IMR-90 (cell line): ENCODE results near the gene CAMTA1. TPM values are rescaled to one million over a fixed set of nuclear protein-coding genes. Genes with fewer than 3 reads are reported as not detected.

Experiments
- ATAC-seq: fragments of 200-7000 bp; cut with Tn5 transposase; 2 replicates; pipeline ENCODE4 v1.9.1; 2020; ENCODE audit warnings: low read depth, mild to moderate bottlenecking, moderate library complexity
- BruUV-seq: library from RNA; stranded (reverse); fragments of 400-500 nt; replicated peaks from 2 replicates; lab custom pipeline; 2021; lab: Mats Ljungman, UMichigan
- CTCF ChIA-PET: fragments of 300-600 bp; formaldehyde crosslinking; extraction: SDS; loops from one replicate; lab custom pipeline; 2021; ENCODE audit warnings: antibody characterized with exemption; lab: Yijun Ruan, JAX
- POLR2A ChIA-PET: fragments of 300-600 bp; sonication (Branson Sonifier 250); formaldehyde crosslinking; loops from one replicate; lab custom pipeline; 2022; ENCODE audit warnings: antibody characterized with exemption; ENCODE audit not compliant: unreplicated experiment; lab: Charles Lee
- DNase-seq: peaks from one replicate; pipeline ENCODE4 v3.0.0; 2013
- H2AFZ ChIP-seq: replicated peaks from 2 replicates; pipeline ENCODE3; 2013; ENCODE audit warnings: low read length, mild to moderate bottlenecking; ENCODE audit not compliant: poor library complexity
- H2AK5ac ChIP-seq: 2 replicates; pipeline ENCODE4 v1.6.1; 2013; ENCODE audit warnings: low read depth, low read length, inconsistent platforms
- H2AK9ac ChIP-seq: replicated peaks from 2 replicates; pipeline ENCODE3; 2013; ENCODE audit warnings: mild to moderate bottlenecking, low read depth, low read length, moderate library complexity; ENCODE audit not compliant: poor library complexity
- H2BK120ac ChIP-seq: 2 replicates; pipeline ENCODE4 v1.6.1; 2013; ENCODE audit warnings: low read depth, low read length, inconsistent platforms
- H2BK15ac ChIP-seq: 3 replicates; pipeline ENCODE4 v1.6.1; 2013; ENCODE audit warnings: low read depth, low read length, inconsistent platforms
- H2BK20ac ChIP-seq: 2 replicates; pipeline ENCODE4 v1.6.1; 2013; ENCODE audit warnings: low read depth, mild to moderate bottlenecking, inconsistent platforms, low read length, moderate library complexity
- H2BK5ac ChIP-seq: 2 replicates; pipeline ENCODE4 v1.6.1; 2013; ENCODE audit warnings: mild to moderate bottlenecking, low read depth, low read length, inconsistent platforms; ENCODE audit not compliant: poor library complexity, severe bottlenecking
- H3K14ac ChIP-seq: replicated peaks from 2 replicates; pipeline ENCODE4 v1.6.1; 2013; ENCODE audit warnings: low read depth, low read length, inconsistent platforms
- H3K18ac ChIP-seq: 2 replicates; pipeline ENCODE4 v1.6.1; 2013; ENCODE audit warnings: low read depth, low read length, control low read depth
- H3K23ac ChIP-seq: 2 replicates; pipeline ENCODE4 v1.6.1; 2013; ENCODE audit warnings: low read depth, low read length, inconsistent platforms
- H3K27ac ChIP-seq: 2 replicates; pipeline ENCODE4 v1.5.1; 2013; ENCODE audit warnings: mild to moderate bottlenecking, control low read depth, low read length; ENCODE audit not compliant: insufficient read depth
- H3K27me3 ChIP-seq: 2 replicates; pipeline ENCODE4 v1.6.1; 2013; ENCODE audit warnings: low read length; ENCODE audit not compliant: control insufficient read depth, insufficient read depth
- H3K36me3 ChIP-seq: 2 replicates; pipeline ENCODE4 v1.6.1; 2013; ENCODE audit warnings: low read length, mixed read lengths; ENCODE audit not compliant: control insufficient read depth, insufficient read depth
- H3K4ac ChIP-seq: 2 replicates; pipeline ENCODE4 v1.6.1; 2013; ENCODE audit warnings: low read depth, low read length, inconsistent platforms
- H3K4me1 ChIP-seq: 2 replicates; pipeline ENCODE4 v1.6.1; 2013; ENCODE audit warnings: low read length, mixed read lengths; ENCODE audit not compliant: control insufficient read depth, insufficient read depth
- H3K4me2 ChIP-seq: 2 replicates; pipeline ENCODE4 v1.6.1; 2013; ENCODE audit warnings: low read depth, mild to moderate bottlenecking, control low read depth, low read length, moderate library complexity
- H3K4me3 ChIP-seq: 2 replicates; pipeline ENCODE4 v1.5.1; 2013; ENCODE audit warnings: low read depth, mild to moderate bottlenecking, control low read depth, low read length, moderate library complexity; ENCODE audit not compliant: insufficient read depth
- H3K56ac ChIP-seq: 2 replicates; pipeline ENCODE4 v1.6.1; 2013; ENCODE audit warnings: low read length, inconsistent platforms; ENCODE audit not compliant: insufficient read depth; ENCODE audit errors: extremely low read depth
- H3K79me1 ChIP-seq, 2 experiments: 2 replicates each; pipeline ENCODE4 v1.6.1; 2013; ENCODE audit warnings: low read length in 2 of 2, inconsistent platforms in 1 of 2, low read depth in 1 of 2
- H3K9ac ChIP-seq: 2 replicates; pipeline ENCODE4 v1.6.1; 2013; ENCODE audit warnings: low read depth, low read length, control low read depth
- H3K9me1 ChIP-seq: 2 replicates; pipeline ENCODE4 v1.6.1; 2013; ENCODE audit warnings: low read length, inconsistent platforms; ENCODE audit not compliant: insufficient read depth
- H3K9me3 ChIP-seq: 2 replicates; pipeline ENCODE4 v1.6.1; 2013; ENCODE audit warnings: low read length; ENCODE audit not compliant: control insufficient read depth, insufficient read depth
- H4K20me1 ChIP-seq: 2 replicates; pipeline ENCODE4 v1.6.1; 2013; ENCODE audit warnings: low read length, inconsistent platforms; ENCODE audit not compliant: insufficient read depth
- H4K5ac ChIP-seq: 2 replicates; pipeline ENCODE4 v1.6.1; 2013; ENCODE audit warnings: mild to moderate bottlenecking, low read depth, low read length, control low read depth
- H4K8ac ChIP-seq, 2 experiments: 2 replicates each; pipeline ENCODE4 v1.6.1; 2013; ENCODE audit warnings: low read depth in 2 of 2, low read length in 2 of 2, control low read depth in 1 of 2, inconsistent platforms in 1 of 2
- H4K91ac ChIP-seq: 2 replicates; pipeline ENCODE4 v1.6.1; 2013; ENCODE audit warnings: low read depth, low read length, inconsistent platforms; ENCODE audit not compliant: insufficient read depth
- BHLHE40 ChIP-seq: fragments of 150-350 bp; IDR thresholded peaks from 2 replicates; pipeline ENCODE4 v1.6.1; 2016; ENCODE audit warnings: mild to moderate bottlenecking, low read depth, low read length
- CEBPB ChIP-seq: IDR thresholded peaks from 2 replicates; pipeline ENCODE4 v1.6.1; 2012; ENCODE audit warnings: low read depth, low read length, improper control_type of control experiment
- CHD1 ChIP-seq: IDR thresholded peaks from 2 replicates; pipeline ENCODE4 v1.6.1; 2012; ENCODE audit warnings: low read depth, low read length, improper control_type of control experiment
- MAFK ChIP-seq: IDR thresholded peaks from 2 replicates; pipeline ENCODE4 v1.6.1; 2012; ENCODE audit warnings: low read depth, low read length, improper control_type of control experiment
- MAZ ChIP-seq: IDR thresholded peaks from 2 replicates; pipeline ENCODE4 v1.6.1; 2012; ENCODE audit warnings: low read depth, mild to moderate bottlenecking, low read length, improper control_type of control experiment, moderate library complexity, borderline replicate concordance
- MXI1 ChIP-seq: IDR thresholded peaks from 2 replicates; pipeline ENCODE4 v1.6.1; 2012; ENCODE audit warnings: low read depth, mild to moderate bottlenecking, low read length, moderate library complexity, borderline replicate concordance
- RFX5 ChIP-seq: IDR thresholded peaks from 2 replicates; pipeline ENCODE4 v1.8.0; 2012; ENCODE audit warnings: low read depth, mild to moderate bottlenecking, low read length, moderate library complexity
- WGBS, 2 experiments: methylation state at CpG; one replicate each; pipeline versions ENCODE4 v1.1.5 to v1.1.7; 2013; ENCODE audit warnings: missing lambda C conversion rate in 2 of 2; ENCODE audit not compliant: insufficient read length in 1 of 2; ENCODE audit errors: extremely low coverage in 2 of 2; 5-methylcytosine and 5-hydroxymethylcytosine counted together
- dilution Hi-C: fragments of 300-500 bp; cut with HindIII; formaldehyde crosslinking; loops from one replicate; pipeline ENCODE4 v1.14.3; 2018; ENCODE audit warnings: low sequenced_read_pairs; ENCODE audit not compliant: unreplicated experiment
- in situ Hi-C: fragments of 300-500 bp; cut with MboI; formaldehyde crosslinking; loops from 3 replicates; pipeline ENCODE4 v1.14.3; 2019; ENCODE audit warnings: low sequenced_read_pairs, inconsistent platforms, mixed read lengths
- intact Hi-C: fragments of 100-400 bp; cut with micrococcal nuclease; formaldehyde crosslinking; loops from 2 replicates; pipeline ENCODE4 v1.10.0; 2022
- polyA plus RNA-seq, 3 experiments: library from polyadenylated mRNA; depleted of rRNA; stranded (reverse); fragments of >200 nt; gene quantifications; 2 replicates each; pipeline ENCODE4 v1.2.3, GENCODE V29; 2012; ENCODE audit warnings: low replicate concordance in 1 of 3
- total RNA-seq: library from RNA; depleted of rRNA; stranded (reverse); fragments of >200 nt; gene quantifications from 2 replicates; pipeline ENCODE4 v1.2.3, GENCODE V29; 2012
- TF ChIP-seq, protein P1 (sequence below): conservative IDR thresholded peaks from 2 replicates; pipeline ENCODE4 v1.5.1; 2012; ENCODE audit warnings: mild to moderate bottlenecking, low read depth, low read length, improper control_type of control experiment

Gene CAMTA1
- total and polyA plus RNA-seq, 2 of the 4 experiments (the other 2 are of a cell fraction): 35.5 to 74.3 TPM

DNA sequence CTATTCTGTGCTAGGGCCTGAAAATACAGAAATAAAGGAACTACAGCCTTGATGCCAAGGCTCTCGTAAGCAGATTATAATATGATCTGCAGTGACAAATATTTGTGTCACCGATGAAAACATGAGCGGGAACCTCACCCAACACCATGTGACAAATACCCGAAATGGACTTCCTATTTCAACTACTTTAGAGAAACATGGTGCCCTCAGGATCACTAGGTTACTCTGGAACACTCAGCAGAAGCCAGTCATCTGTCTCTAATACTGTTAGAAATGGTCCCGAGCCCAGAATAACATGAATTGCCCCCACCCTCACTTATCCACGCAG lies 985.4 kb downstream of the CAMTA1 start:
- Histone ChIP-seq H2BK15ac (0 out of 3 replicates have a peak overlapping the region, but pooled peaks have one; percentile 6), H3K79me1 (peaks cover 16 to 20% of the 10 kb centered on the region in 2 experiments), H3K4me1 (no peaks in the 10 kb centered on the region), H3K23ac (no peak overlapping the region), H3K27me3 (peaks cover 3% of the 10 kb centered on the region; the same call in 1 of the 2 replicates), H3K9me3 (no peaks in the 10 kb centered on the region), H4K5ac (peak overlapping the region; percentile 98), H2BK5ac (peak overlapping the region; percentile 61), H3K4me2 (peak overlapping the region; percentile 97), H3K27ac (peak overlapping the region; percentile 72), H3K18ac (peak overlapping the region; percentile 91), H2BK20ac (no peak overlapping the region), H2AK5ac (peak overlapping the region; percentile 18; the same call in 1 of the 2 replicates), H3K4me3 (peak overlapping the region; percentile 97), H3K36me3 (peaks cover 2% of the 10 kb centered on the region; the same call in 1 of the 2 replicates), H3K9me1 (peaks cover 6% of the 10 kb centered on the region; the same call in 1 of the 2 replicates), H4K8ac (peak overlapping the region; percentile 98 to 99), H3K56ac (no peak overlapping the region), H4K91ac (peak overlapping the region; percentile 86), H2AK9ac (peak overlapping the region; percentile 21), H4K20me1 (peaks cover 3% of the 10 kb centered on the region; the same call in 1 of the 2 replicates), H3K14ac (peak overlapping the region; percentile 76), H3K4ac (peak overlapping the region; percentile 74), H2AFZ (peak overlapping the region; percentile 95), H2BK120ac (0 out of 2 replicates have a peak overlapping the region, but pooled peaks have one; percentile 47), H3K9ac (peak overlapping the region; percentile 80)
- 0% methylated on average over 1 of the region's 6 CpGs; no CpG with 5 or more reads in 1 of the 2 experiments for WGBS, 2 experiments
- CTCF ChIA-PET: no interaction called here
- no peak for TF ChIP-seq BHLHE40
- TF ChIP-seq MXI1: 0 out of 2 replicates have a peak, but pooled peaks have one; percentile 10
- no peak for TF ChIP-seq MAFK
- TF ChIP-seq, protein P1, sequence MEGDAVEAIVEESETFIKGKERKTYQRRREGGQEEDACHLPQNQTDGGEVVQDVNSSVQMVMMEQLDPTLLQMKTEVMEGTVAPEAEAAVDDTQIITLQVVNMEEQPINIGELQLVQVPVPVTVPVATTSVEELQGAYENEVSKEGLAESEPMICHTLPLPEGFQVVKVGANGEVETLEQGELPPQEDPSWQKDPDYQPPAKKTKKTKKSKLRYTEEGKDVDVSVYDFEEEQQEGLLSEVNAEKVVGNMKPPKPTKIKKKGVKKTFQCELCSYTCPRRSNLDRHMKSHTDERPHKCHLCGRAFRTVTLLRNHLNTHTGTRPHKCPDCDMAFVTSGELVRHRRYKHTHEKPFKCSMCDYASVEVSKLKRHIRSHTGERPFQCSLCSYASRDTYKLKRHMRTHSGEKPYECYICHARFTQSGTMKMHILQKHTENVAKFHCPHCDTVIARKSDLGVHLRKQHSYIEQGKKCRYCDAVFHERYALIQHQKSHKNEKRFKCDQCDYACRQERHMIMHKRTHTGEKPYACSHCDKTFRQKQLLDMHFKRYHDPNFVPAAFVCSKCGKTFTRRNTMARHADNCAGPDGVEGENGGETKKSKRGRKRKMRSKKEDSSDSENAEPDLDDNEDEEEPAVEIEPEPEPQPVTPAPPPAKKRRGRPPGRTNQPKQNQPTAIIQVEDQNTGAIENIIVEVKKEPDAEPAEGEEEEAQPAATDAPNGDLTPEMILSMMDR: no peak
- TF ChIP-seq CHD1: no peak
- no peak for TF ChIP-seq RFX5
- no peak for TF ChIP-seq MAZ
- no peak for TF ChIP-seq CEBPB
- DNase-seq (no peak), ATAC-seq (no peak)
- in situ Hi-C loops (no loop called here), dilution Hi-C loops (no loop called here), intact Hi-C loops (no loop called here)
- POLR2A ChIA-PET: no interaction called here
- no TSS peak for BruUV-seq
